ENCODE data around the gene NEDD4L. TPM values are rescaled to one million over a fixed set of nuclear protein-coding genes. Genes with fewer than 3 reads are reported as not detected.

The NEDD4L gene
- total RNA-seq, 5 donors from 2014 or later (not counting 1 experiment from before 2014, with no cell fraction given): 4.4 to 10.7 (median 6.7) TPM

GRCh38 chr18:58322464-58322863 is 278.4 kb downstream of the NEDD4L start:
- H3K4me1 Mint-ChIP-seq: peaks cover 7 to 19% (median 14%) of the 10 kb centered on the region in 3 donors
- no peaks in the 10 kb centered on the region for H3K9me3 ChIP-seq
- peaks cover 0 to 10% of the 10 kb centered on the region in 2 experiments for H3K4me1 ChIP-seq (ENCODE audit: control insufficient read depth in 1 of 2, extremely low read depth in 1 of 2, insufficient read depth in 2 of 2, low read length in 2 of 2)
- no peaks in the 10 kb centered on the region for H3K36me3 Mint-ChIP-seq
- peak in 2 of 4 experiments; percentile 8 to 26 for ATAC-seq (replicated peaks in 1 of 4)
- no peak overlapping the region for H3K27ac Mint-ChIP-seq
- ChIA-PET CTCF (interaction anchor here (1.0 to 1.3 kb wide), 3 partner anchors 20 to 280 kb away, joined by 3 to 21 read pairs (median 4); no protein-coding TSS in a partner anchor), POLR2A (no interaction called here)
- H3K4me3 Mint-ChIP-seq: no peak overlapping the region
- H3K27me3 ChIP-seq (replicated peaks in 1 of 2; ENCODE audit: control insufficient read depth in 2 of 2, extremely low read depth in 1 of 2, insufficient read depth in 2 of 2, low read length in 1 of 2): no peaks in the 10 kb centered on the region
- H3K4me3 ChIP-seq (ENCODE audit: control insufficient read depth in 1 of 2, extremely low read depth in 1 of 2, low read length in 1 of 2): no peak overlapping the region
- H3K9me3 Mint-ChIP-seq: no peaks in the 10 kb centered on the region
- H3K27ac ChIP-seq (ENCODE audit: low read length): no peak overlapping the region
- peak in 1 of 35 experiments; percentile 24 for DNase-seq
- 29% methylated on average over 5 of the region's 5 CpGs for WGBS (ENCODE audit: insufficient coverage)
- no peaks in the 10 kb centered on the region for H3K36me3 ChIP-seq (ENCODE audit: control insufficient read depth in 2 of 2, extremely low read depth in 1 of 2, insufficient read depth in 1 of 2, low read length in 1 of 2)
- H3K27me3 Mint-ChIP-seq: no peaks in the 10 kb centered on the region

- Mint-ChIP-seq H3K27ac (no peak overlapping the region), H3K36me3 (peaks cover 5% of the 10 kb centered on the region), H3K27me3 (no peaks in the 10 kb centered on the region), H3K4me1 (peaks cover 7 to 14% (median 11%) of the 10 kb centered on the region in 3 donors), H3K9me3 (no peaks in the 10 kb centered on the region), H3K4me3 (no peak overlapping the region)
- H3K4me1 ChIP-seq (ENCODE audit: control insufficient read depth in 1 of 2, extremely low read depth in 1 of 2, insufficient read depth in 2 of 2, low read length in 2 of 2): peaks cover 0 to 7% of the 10 kb centered on the region in 2 experiments
- H3K9me3 ChIP-seq: no peaks in the 10 kb centered on the region
- ATAC-seq (replicated peaks in 1 of 4) (no peak), DNase-seq (no peak)
- no peaks in the 10 kb centered on the region for H3K36me3 ChIP-seq (ENCODE audit: control insufficient read depth in 2 of 2, extremely low read depth in 1 of 2, insufficient read depth in 1 of 2, low read length in 1 of 2)
- ChIA-PET CTCF (interaction anchor here in 1 of 2 donors (0.6 kb wide), 1 partner anchor 33 kb away, joined by 4 read pairs; no protein-coding TSS in a partner anchor), POLR2A (interaction anchor here in 1 of 2 donors (0.8 kb wide), 1 partner anchor 8 kb away, joined by 3 read pairs; no protein-coding TSS in a partner anchor)
- 81% methylated on average over 3 of the region's 15 CpGs for WGBS (ENCODE audit: insufficient coverage)
- no peak overlapping the region for H3K27ac ChIP-seq (ENCODE audit: low read length)
- no peaks in the 10 kb centered on the region for H3K27me3 ChIP-seq (replicated peaks in 1 of 2; ENCODE audit: control insufficient read depth in 2 of 2, extremely low read depth in 1 of 2, insufficient read depth in 2 of 2, low read length in 1 of 2)
- H3K4me3 ChIP-seq (ENCODE audit: control insufficient read depth in 1 of 2, extremely low read depth in 1 of 2, low read length in 1 of 2): no peak overlapping the region
These were observed 280.1 kb downstream of the NEDD4L start for GRCh38 chr18:58323866-58324762.

- no peak for DNase-seq
- Mint-ChIP-seq H3K36me3 (peaks cover 6% of the 10 kb centered on the region), H3K9me3 (no peaks in the 10 kb centered on the region), H3K4me1 (peaks cover 7 to 14% (median 11%) of the 10 kb centered on the region in 3 donors), H3K27me3 (no peaks in the 10 kb centered on the region), H3K4me3 (no peak overlapping the region), H3K27ac (no peak overlapping the region)
- no peaks in the 10 kb centered on the region for H3K36me3 ChIP-seq (ENCODE audit: control insufficient read depth in 2 of 2, extremely low read depth in 1 of 2, insufficient read depth in 1 of 2, low read length in 1 of 2)
- H3K4me3 ChIP-seq (ENCODE audit: control insufficient read depth in 1 of 2, extremely low read depth in 1 of 2, low read length in 1 of 2): no peak overlapping the region
- H3K27ac ChIP-seq (ENCODE audit: low read length): no peak overlapping the region
- H3K9me3 ChIP-seq: no peaks in the 10 kb centered on the region
- H3K27me3 ChIP-seq (replicated peaks in 1 of 2; ENCODE audit: control insufficient read depth in 2 of 2, extremely low read depth in 1 of 2, insufficient read depth in 2 of 2, low read length in 1 of 2): no peaks in the 10 kb centered on the region
- POLR2A ChIA-PET: interaction anchor here in 1 of 2 donors (0.8 kb wide), 1 partner anchor 9 kb away, joined by 3 read pairs; no protein-coding TSS in a partner anchor
- 88% methylated on average over 5 of the region's 16 CpGs for WGBS (ENCODE audit: insufficient coverage)
- CTCF ChIA-PET: interaction anchor here in 1 of 2 donors (0.5 to 1.4 kb wide), 2 partner anchors 144 to 1643 kb away, joined by 3 read pairs; no protein-coding TSS in a partner anchor
- peaks cover 0 to 7% of the 10 kb centered on the region in 2 experiments for H3K4me1 ChIP-seq (ENCODE audit: control insufficient read depth in 1 of 2, extremely low read depth in 1 of 2, insufficient read depth in 2 of 2, low read length in 2 of 2)
- no peak for ATAC-seq (replicated peaks in 1 of 4)
These were observed 280.9 kb downstream of the NEDD4L start for GRCh38 chr18:58324824-58325480.

GRCh38 chr18:58325494-58325893 is 281.5 kb downstream of the NEDD4L start:
- POLR2A ChIA-PET: no interaction called here

GRCh38 chr18:58334061-58334460 is 290.0 kb downstream of the NEDD4L start:
- ATAC-seq (replicated peaks in 1 of 4): no peak
- no peaks in the 10 kb centered on the region for H3K4me1 Mint-ChIP-seq
- no peak overlapping the region for H3K4me3 ChIP-seq (ENCODE audit: control insufficient read depth in 1 of 2, extremely low read depth in 1 of 2, low read length in 1 of 2)
- peaks cover 30% of the 10 kb centered on the region for H3K36me3 Mint-ChIP-seq
- 83% methylated on average over 2 of the region's 2 CpGs for WGBS (ENCODE audit: insufficient coverage)
- no peak overlapping the region for H3K27ac ChIP-seq (ENCODE audit: low read length)
- H3K27me3 ChIP-seq (replicated peaks in 1 of 2; ENCODE audit: control insufficient read depth in 2 of 2, extremely low read depth in 1 of 2, insufficient read depth in 2 of 2, low read length in 1 of 2): no peaks in the 10 kb centered on the region
- no peaks in the 10 kb centered on the region for H3K27me3 Mint-ChIP-seq
- ChIA-PET CTCF (no interaction called here), POLR2A (no interaction called here)
- no peak for DNase-seq
- H3K9me3 ChIP-seq: no peaks in the 10 kb centered on the region
- no peaks in the 10 kb centered on the region for H3K36me3 ChIP-seq (ENCODE audit: control insufficient read depth in 2 of 2, extremely low read depth in 1 of 2, insufficient read depth in 1 of 2, low read length in 1 of 2)
- no peak overlapping the region for H3K27ac Mint-ChIP-seq
- peaks cover 0 to 2% of the 10 kb centered on the region in 2 experiments for H3K4me1 ChIP-seq (ENCODE audit: control insufficient read depth in 1 of 2, extremely low read depth in 1 of 2, insufficient read depth in 2 of 2, low read length in 2 of 2)
- no peak overlapping the region for H3K4me3 Mint-ChIP-seq
- no peaks in the 10 kb centered on the region for H3K9me3 Mint-ChIP-seq

More at GRCh38 chr18:58325494-58325893, 281.5 kb downstream of the NEDD4L start:
- Mint-ChIP-seq H3K27me3 (no peaks in the 10 kb centered on the region), H3K27ac (no peak overlapping the region), H3K36me3 (peaks cover 11% of the 10 kb centered on the region), H3K9me3 (no peaks in the 10 kb centered on the region), H3K4me3 (no peak overlapping the region), H3K4me1 (peaks cover 7 to 14% (median 11%) of the 10 kb centered on the region in 3 donors)
- WGBS (ENCODE audit: insufficient coverage): no CpG with 5 or more reads among the region's 2 CpGs
- Histone ChIP-seq H3K27ac (ENCODE audit: low read length) (no peak overlapping the region), H3K36me3 (ENCODE audit: control insufficient read depth in 2 of 2, extremely low read depth in 1 of 2, insufficient read depth in 1 of 2, low read length in 1 of 2) (no peaks in the 10 kb centered on the region), H3K9me3 (no peaks in the 10 kb centered on the region), H3K4me1 (ENCODE audit: control insufficient read depth in 1 of 2, extremely low read depth in 1 of 2, insufficient read depth in 2 of 2, low read length in 2 of 2) (peaks cover 0 to 7% of the 10 kb centered on the region in 2 experiments), H3K4me3 (ENCODE audit: control insufficient read depth in 1 of 2, extremely low read depth in 1 of 2, low read length in 1 of 2) (no peak overlapping the region), H3K27me3 (replicated peaks in 1 of 2; ENCODE audit: control insufficient read depth in 2 of 2, extremely low read depth in 1 of 2, insufficient read depth in 2 of 2, low read length in 1 of 2) (no peaks in the 10 kb centered on the region)
- DNase-seq: no peak
- CTCF ChIA-PET: interaction anchor here in 1 of 2 donors (0.5 to 1.4 kb wide), 2 partner anchors 144 to 1643 kb away, joined by 3 read pairs; no protein-coding TSS in a partner anchor
- no peak for ATAC-seq (replicated peaks in 1 of 4)

- ATAC-seq (replicated peaks in 1 of 4) (no peak), DNase-seq (no peak)
- ChIA-PET CTCF (no interaction called here), POLR2A (no interaction called here)
- no peak overlapping the region for H3K27ac Mint-ChIP-seq
- no peaks in the 10 kb centered on the region for H3K4me1 Mint-ChIP-seq
- no peaks in the 10 kb centered on the region for H3K27me3 Mint-ChIP-seq
- no peaks in the 10 kb centered on the region for H3K36me3 ChIP-seq (ENCODE audit: control insufficient read depth in 2 of 2, extremely low read depth in 1 of 2, insufficient read depth in 1 of 2, low read length in 1 of 2)
- no peak overlapping the region for H3K4me3 ChIP-seq (ENCODE audit: control insufficient read depth in 1 of 2, extremely low read depth in 1 of 2, low read length in 1 of 2)
- no peaks in the 10 kb centered on the region for H3K9me3 Mint-ChIP-seq
- H3K9me3 ChIP-seq: no peaks in the 10 kb centered on the region
- 88% methylated on average over 3 of the region's 11 CpGs for WGBS (ENCODE audit: insufficient coverage)
- no peak overlapping the region for H3K4me3 Mint-ChIP-seq
- H3K36me3 Mint-ChIP-seq: peaks cover 27% of the 10 kb centered on the region
- no peak overlapping the region for H3K27ac ChIP-seq (ENCODE audit: low read length)
- H3K27me3 ChIP-seq (replicated peaks in 1 of 2; ENCODE audit: control insufficient read depth in 2 of 2, extremely low read depth in 1 of 2, insufficient read depth in 2 of 2, low read length in 1 of 2): no peaks in the 10 kb centered on the region
- peaks cover 0 to 2% of the 10 kb centered on the region in 2 experiments for H3K4me1 ChIP-seq (ENCODE audit: control insufficient read depth in 1 of 2, extremely low read depth in 1 of 2, insufficient read depth in 2 of 2, low read length in 2 of 2)
These were observed 291.2 kb downstream of the NEDD4L start for GRCh38 chr18:58335223-58335622.

Measured in T-cell (primary cell).